GM19467 (cell line): ENCODE data around the gene ACMSD.
"Not testable (repeated sequence)": the region's sequence is repeated elsewhere in the genome, so short reads cannot be mapped to it uniquely, and the experiment has no call there.

Experiments used
- ATAC-seq: cut with Tn5 transposase; IDR thresholded peaks from one replicate; pipeline ENCODE4 v1.9.1; 2021; ENCODE audit warnings: mild to moderate bottlenecking, moderate library complexity; ENCODE audit not compliant: unreplicated experiment

Gene ACMSD

GRCh38 chr2:134838143-134838620 is at the start of gene ACMSD:
Gene ACMSD, plus strand, starts transcription at chr2:134838616. Its CDS starts 67 bp downstream, at chr2:134838683.
- no peak for ATAC-seq

GRCh38 chr2:134790487-134790886 is 47.9 kb upstream of the ACMSD start:
- no peak for ATAC-seq

GRCh38 chr2:134791616-134792015 is 46.8 kb upstream of the ACMSD start:
- ATAC-seq, result no peak

GRCh38 chr2:134792186-134792585 is 46.2 kb upstream of the ACMSD start:
- ATAC-seq, result no peak

- ATAC-seq, result no peak
Measured at GRCh38 chr2:134795765-134796164, 42.7 kb upstream of the ACMSD start.

GRCh38 chr2:134796373-134796772 is 42.0 kb upstream of the ACMSD start:
- no peak for ATAC-seq

- ATAC-seq, result no peak
Measured at GRCh38 chr2:134799936-134800335, 38.5 kb upstream of the ACMSD start.

- ATAC-seq, result no peak
Measured at GRCh38 chr2:134800341-134800740, 38.1 kb upstream of the ACMSD start.

- not testable (repeated sequence) for ATAC-seq
Measured at GRCh38 chr2:134803609-134804405, 34.6 kb upstream of the ACMSD start.

GRCh38 chr2:134815741-134816140 is 22.7 kb upstream of the ACMSD start:
- no peak for ATAC-seq

- no peak for ATAC-seq
Measured at GRCh38 chr2:134818321-134818720, 20.1 kb upstream of the ACMSD start.

- no peak for ATAC-seq
Measured at GRCh38 chr2:134819334-134819733, 19.1 kb upstream of the ACMSD start.

GRCh38 chr2:134823431-134823830 is 15.0 kb upstream of the ACMSD start:
- ATAC-seq, result no peak

GRCh38 chr2:134823832-134824231 is 14.6 kb upstream of the ACMSD start:
- ATAC-seq, result no peak

- not testable (repeated sequence) for ATAC-seq
Measured at GRCh38 chr2:134825716-134826115, 12.7 kb upstream of the ACMSD start.

GRCh38 chr2:134835471-134835870 is 2.9 kb upstream of the ACMSD start:
- no peak for ATAC-seq

GRCh38 chr2:134836986-134837385 is 1.4 kb upstream of the ACMSD start:
- ATAC-seq, result no peak

GRCh38 chr2:134839649-134840048 is 1.2 kb downstream of the ACMSD start:
- no peak for ATAC-seq

- no peak for ATAC-seq
Measured at GRCh38 chr2:134842930-134843490, 4.6 kb downstream of the ACMSD start.

- no peak for ATAC-seq
Measured at GRCh38 chr2:134843968-134844367, 5.6 kb downstream of the ACMSD start.

- no peak for ATAC-seq
Measured at GRCh38 chr2:134845028-134845427, 6.6 kb downstream of the ACMSD start.

GRCh38 chr2:134845719-134846118 is 7.3 kb downstream of the ACMSD start:
- no peak for ATAC-seq
